ENCODE measurements around the gene HPSE2. TPM values are rescaled to one million over a fixed set of nuclear protein-coding genes. Genes with fewer than 3 reads are reported as not detected.
A peak's percentile ranks its signal among the peaks of the same experiment; 100 is the strongest.

Gene HPSE2
- total RNA-seq, 2 donors from 2014 or later, result 0.18 to 0.74 TPM

- intact Hi-C loops (cut with DNase I), result no loop called here
- no peak for ATAC-seq
- no peak for DNase-seq
Observed at GRCh38 chr10:98435178-98435577, 800.5 kb downstream of the HPSE2 start.

GRCh38 chr10:98433881-98434732 lies 801.5 kb downstream of the HPSE2 start:
- peak in 1 of 2 donors; percentile 21 for ATAC-seq
- DNase-seq, result no peak
- intact Hi-C loops (cut with DNase I), result no loop called here

- ATAC-seq, result no peak
- intact Hi-C loops (cut with DNase I), result no loop called here
- DNase-seq, result no peak
Observed at GRCh38 chr10:98433371-98433770, 802.3 kb downstream of the HPSE2 start.

GRCh38 chr10:98432330-98432729 lies 803.3 kb downstream of the HPSE2 start:
- ATAC-seq, result no peak
- DNase-seq, result no peak
- intact Hi-C loops (cut with DNase I), result no loop called here

GRCh38 chr10:98431016-98431415 lies 804.6 kb downstream of the HPSE2 start:
- ATAC-seq, result peak; percentile 93 to 95
- DNase-seq, result peak; percentile 59
- intact Hi-C loops (cut with DNase I), result no loop called here

- DNase-seq, result no peak
- intact Hi-C loops (cut with DNase I), result no loop called here
- no peak for ATAC-seq
Observed at GRCh38 chr10:98430427-98430826, 805.2 kb downstream of the HPSE2 start.

GRCh38 chr10:98429320-98430072 lies 806.2 kb downstream of the HPSE2 start:
- ATAC-seq (no peak), DNase-seq (no peak)
- intact Hi-C loops (cut with DNase I), result no loop called here

GRCh38 chr10:98427011-98427515 lies 808.6 kb downstream of the HPSE2 start:
- ATAC-seq, result no peak
- intact Hi-C loops (cut with DNase I), result no loop called here
- DNase-seq, result no peak

GRCh38 chr10:98425511-98426352 lies 809.9 kb downstream of the HPSE2 start:
- intact Hi-C loops (cut with DNase I), result no loop called here
- DNase-seq (no peak), ATAC-seq (peak; percentile 20 to 63)

- ATAC-seq (no peak), DNase-seq (no peak)
Observed at GRCh38 chr10:98424295-98425254, 811.1 kb downstream of the HPSE2 start.

GRCh38 chr10:98423691-98424120 lies 811.9 kb downstream of the HPSE2 start:
- intact Hi-C loops (cut with DNase I), result no loop called here
- DNase-seq (no peak), ATAC-seq (peak in 1 of 2 donors; percentile 16)

More at GRCh38 chr10:98424295-98425254, 811.1 kb downstream of the HPSE2 start:
- intact Hi-C loops (cut with DNase I), result no loop called here

GRCh38 chr10:98422182-98422581 lies 813.5 kb downstream of the HPSE2 start:
- ATAC-seq, result no peak
- no peak for DNase-seq
- intact Hi-C loops (cut with DNase I), result no loop called here

- intact Hi-C loops (cut with DNase I), result no loop called here
- DNase-seq (no peak), ATAC-seq (no peak)
Observed at GRCh38 chr10:98420786-98421185, 814.9 kb downstream of the HPSE2 start.

GRCh38 chr10:98419469-98420261 lies 816.0 kb downstream of the HPSE2 start:
- ATAC-seq, result no peak
- DNase-seq, result no peak
- intact Hi-C loops (cut with DNase I), result loop anchor here in 1 of 2 donors (10.0 kb wide), 1 partner anchor 155 kb away; the partner anchor contains the start of gene LOXL4

- no peak for DNase-seq
- ATAC-seq, result no peak
- intact Hi-C loops (cut with DNase I), result loop anchor here in 1 of 2 donors (10.0 kb wide), 1 partner anchor 154 kb away; the partner anchor contains the start of gene LOXL4
Observed at GRCh38 chr10:98418665-98419468, 816.8 kb downstream of the HPSE2 start.

- intact Hi-C loops (cut with DNase I), result loop anchor here in 1 of 2 donors (10.0 kb wide), 1 partner anchor 153 kb away; the partner anchor contains the start of gene LOXL4
- DNase-seq, result no peak
- no peak for ATAC-seq
Observed at GRCh38 chr10:98417973-98418664, 817.5 kb downstream of the HPSE2 start.

All from left cardiac atrium (tissue), 4 donors.